HG02588 (cell line): ENCODE data around the gene POLR3B.
A peak's percentile ranks its signal among the peaks of the same experiment; 100 is the strongest.
"Not testable (repeated sequence)": the region's sequence is repeated elsewhere in the genome, so short reads cannot be mapped to it uniquely, and the experiment has no call there.

Experiments used
- ATAC-seq: cut with Tn5 transposase; IDR thresholded peaks from one replicate; pipeline ENCODE4 v1.9.1; 2021; ENCODE audit warnings: mild to moderate bottlenecking, moderate library complexity; ENCODE audit not compliant: unreplicated experiment

The POLR3B gene

DNA sequence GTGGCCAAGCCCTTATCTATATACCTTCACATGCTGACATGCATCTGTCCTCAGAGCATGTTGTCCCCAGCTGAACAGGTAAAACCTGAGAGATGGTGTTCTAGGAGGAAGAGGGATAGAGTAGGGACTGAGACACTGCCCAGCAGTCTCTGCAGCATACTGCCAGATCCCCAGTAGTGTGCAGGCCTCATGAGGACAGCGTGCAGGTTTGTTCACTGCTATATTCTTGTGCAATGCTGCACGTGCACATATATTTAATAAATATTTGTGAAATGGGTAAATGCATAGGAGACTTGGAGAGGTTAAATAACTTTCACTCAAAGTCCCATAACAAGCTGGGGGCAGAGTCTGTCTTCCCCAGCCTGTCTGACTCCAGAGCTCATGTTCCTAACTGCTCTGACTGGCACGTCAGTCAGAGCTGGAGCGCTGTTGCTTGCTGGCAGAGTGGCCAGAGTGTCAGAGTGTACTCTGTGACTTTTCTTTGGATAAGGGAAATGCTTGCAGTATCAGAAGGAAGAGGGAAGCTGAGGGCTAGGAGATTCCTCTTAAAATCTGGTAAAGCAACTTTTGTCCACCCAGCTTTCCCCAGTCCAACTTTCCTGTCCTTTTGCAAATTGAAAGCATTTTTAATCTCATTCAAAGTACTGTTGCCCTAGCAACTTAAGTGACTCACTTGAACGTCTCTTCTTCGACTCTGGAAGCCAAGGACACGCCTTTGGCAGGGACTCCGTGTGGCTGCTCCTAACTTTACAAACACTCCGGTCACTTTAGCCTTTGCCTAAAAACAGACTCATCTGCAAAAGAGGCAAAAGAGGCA is 14.9 kb upstream of the POLR3B start:
- ATAC-seq = no peak

DNA sequence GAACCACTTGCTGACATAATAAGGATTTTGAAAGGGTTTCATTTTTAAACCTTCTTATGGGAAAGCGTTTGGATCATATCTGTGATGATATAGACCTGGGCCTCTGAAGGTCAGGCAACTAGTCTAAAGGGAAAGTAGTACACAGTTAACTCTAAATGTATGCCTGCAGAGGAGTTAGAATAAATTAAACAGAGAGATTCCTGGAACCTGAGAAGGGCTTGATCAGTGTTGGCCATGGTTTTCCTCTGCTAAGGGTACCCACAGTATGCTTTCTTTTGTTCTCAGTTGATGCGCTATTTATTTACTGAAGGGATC is 14.4 kb upstream of the POLR3B start:
- ATAC-seq = no peak

DNA sequence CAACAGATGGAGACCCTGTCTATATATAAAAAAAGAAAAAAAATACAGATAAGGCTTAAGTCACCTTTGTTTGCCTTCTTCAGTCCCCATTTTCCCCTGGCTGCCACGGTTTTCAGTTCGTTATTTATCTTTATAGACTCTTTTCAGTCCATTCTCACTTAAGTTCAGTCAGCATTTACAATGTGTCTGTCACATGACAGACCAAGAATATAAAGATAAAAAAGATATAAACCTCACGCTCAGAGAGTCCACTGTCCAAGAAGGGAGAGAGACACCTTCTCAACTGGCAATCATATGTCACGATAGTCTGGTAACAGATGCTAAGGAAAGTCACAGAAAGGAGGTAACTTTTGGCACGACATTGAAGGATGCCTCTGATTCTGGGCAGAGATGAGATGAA is 13.4 kb upstream of the POLR3B start:
- no peak for ATAC-seq

DNA sequence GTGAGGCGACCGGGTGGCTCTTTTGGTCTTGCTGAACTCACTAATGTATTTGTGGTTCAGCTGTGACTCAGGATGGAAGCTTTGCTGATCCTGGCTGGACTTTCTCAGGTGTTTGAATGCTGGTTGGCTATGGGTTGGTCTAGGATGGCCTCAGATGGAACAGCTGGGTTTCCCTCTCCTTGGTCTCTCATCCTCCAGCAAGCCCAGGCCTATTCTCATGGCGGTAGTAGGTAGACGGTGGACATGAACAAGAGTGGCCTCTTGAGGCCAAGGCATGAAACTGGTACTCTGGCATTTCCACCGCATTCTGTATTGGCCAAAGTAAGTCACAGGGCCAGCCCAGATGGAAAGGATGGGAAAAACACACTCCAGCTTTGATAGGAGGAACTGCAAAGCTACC is 11.8 kb upstream of the POLR3B start:
- ATAC-seq = no peak

DNA sequence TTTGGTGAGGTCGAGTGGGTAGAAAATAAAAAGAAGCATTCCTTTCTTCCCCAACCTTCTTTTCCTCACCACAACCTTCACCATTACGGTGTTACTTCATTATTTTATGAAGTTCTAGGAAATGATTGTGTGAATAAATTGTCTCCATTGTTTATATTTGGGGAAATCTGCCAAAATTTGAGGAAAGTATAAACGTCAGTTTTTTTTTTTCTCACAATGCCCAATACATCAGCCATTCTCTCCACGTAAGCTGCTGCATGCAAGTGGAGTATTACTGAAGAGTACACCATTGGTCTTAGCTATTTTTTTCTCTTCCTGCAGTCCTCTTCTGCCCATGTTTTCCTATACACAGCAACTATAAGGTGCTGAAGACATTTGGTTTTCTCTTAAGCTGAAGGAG is 9.1 kb upstream of the POLR3B start:
- ATAC-seq = no peak

DNA sequence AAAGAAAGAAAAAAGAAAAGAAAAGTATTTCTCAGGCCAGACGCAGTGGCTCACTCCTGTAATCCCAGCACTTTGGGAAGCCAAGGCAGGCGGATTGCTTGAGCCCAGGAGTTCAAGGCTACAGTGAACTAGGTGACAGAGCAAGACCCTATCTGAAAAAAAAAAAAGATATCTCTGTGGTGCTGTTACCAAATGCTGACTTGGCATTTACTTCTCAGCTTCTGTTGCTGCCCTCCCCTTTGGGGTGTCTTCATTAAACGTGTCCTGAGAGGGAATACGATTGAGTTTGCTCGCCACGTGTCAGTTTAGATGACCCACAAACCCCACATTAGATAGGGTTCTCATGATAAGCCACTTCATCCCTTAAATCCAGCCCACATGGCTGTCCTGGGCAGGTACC is 4.4 kb upstream of the POLR3B start:
- no peak for ATAC-seq

DNA sequence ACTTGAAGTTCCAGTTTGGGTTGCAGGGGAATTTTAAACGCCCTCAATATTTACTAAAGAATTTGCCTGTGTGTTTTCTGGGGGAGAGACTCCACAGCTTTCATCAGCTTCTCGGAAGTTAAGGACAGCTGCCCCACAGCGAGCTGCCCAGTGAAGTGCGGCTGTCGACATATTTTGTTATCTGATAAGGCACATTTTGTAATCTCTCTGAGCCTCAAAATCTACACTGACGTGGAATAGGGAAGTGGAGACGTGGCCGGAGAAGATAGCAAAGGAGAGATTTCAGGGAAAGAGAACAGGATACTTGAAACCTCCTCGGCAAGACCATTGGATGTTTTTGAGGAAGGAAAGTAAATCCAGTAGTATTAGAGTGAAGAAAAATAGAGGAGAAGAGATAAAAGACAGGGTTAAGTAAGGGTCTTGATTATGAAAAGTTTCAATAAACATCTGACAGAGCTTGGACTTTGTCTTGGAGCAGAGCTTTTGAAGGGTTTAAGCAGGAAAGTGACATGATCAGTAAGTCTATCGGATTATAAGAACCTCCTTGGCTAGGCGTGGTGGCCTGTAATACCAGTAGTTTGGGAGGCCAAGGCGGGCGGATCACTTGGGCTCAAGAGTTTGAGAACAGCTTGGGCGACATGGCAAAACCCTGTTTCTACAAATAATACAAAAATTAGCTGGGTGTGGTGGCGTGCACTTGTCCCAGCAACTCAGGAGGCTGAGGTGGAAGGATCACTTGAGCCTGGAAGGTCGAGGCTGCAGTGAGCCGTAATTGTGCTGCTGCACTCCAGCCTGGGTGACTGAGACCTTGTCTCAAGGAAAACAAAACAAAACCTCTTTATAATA is 1.1 kb downstream of the POLR3B start:
- ATAC-seq = peak; percentile 3

DNA sequence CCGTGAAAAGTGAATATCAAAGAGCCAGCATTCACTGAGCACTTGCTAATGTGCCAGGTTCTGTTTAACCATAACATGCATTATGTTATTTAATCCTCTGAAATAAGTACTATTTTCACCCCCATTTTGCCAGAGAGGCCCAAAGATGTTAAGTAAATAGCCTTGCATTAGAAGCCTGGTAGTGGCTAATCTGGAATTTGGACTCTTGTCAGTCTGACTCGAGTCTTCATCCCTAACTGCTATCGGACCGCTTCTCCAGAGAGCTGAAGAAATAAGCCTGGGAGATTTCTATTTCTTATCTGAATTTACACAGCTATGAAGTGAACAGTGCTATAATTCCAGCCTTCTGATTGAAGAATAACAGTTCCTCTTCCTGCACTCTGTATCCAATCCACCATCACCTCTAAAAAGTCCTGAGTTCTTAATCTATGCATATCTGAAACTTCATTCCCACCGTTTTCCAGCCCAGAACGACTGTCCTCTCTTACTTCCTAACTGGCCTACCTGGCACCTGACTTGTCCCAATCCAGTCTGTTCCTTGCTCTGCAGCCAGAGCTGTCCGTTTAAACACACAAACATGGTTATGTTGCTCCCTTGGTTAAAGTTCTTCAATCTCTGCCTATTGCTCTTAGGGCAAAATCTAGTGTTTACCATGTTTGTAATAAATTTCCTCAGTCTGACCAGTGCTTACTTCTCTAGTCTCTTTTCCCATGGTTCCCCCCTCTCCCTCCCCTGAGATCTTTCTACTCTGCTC is 2.3 kb downstream of the POLR3B start:
- no peak for ATAC-seq

DNA sequence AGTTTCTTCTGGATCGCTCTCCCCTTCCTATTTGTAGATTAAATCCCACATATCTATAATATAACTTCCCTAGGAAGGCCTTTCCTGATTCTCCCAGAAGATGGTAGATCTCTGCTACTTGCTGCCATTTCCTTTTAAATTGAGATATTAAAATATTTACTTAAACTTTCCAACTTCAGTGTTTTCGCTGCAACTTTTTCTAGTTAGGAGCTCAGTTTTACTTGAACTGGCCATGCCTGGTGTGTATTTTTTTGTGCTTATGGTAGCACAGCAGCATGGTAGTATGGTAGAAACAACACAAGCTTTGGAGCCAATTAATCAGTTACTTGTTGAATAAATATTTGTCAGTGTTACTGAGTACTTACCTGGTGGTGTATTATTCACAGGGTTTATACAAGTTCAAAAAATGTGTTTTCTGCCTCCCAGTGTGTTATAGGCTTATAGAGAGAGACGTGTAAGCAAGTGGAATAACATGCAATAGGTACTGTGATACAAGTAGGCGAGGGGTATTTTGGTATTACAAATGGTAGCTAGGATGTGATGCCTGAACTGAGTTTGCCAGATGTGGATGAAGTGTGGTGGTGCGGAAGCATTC is 2.9 kb downstream of the POLR3B start:
- no peak for ATAC-seq

DNA sequence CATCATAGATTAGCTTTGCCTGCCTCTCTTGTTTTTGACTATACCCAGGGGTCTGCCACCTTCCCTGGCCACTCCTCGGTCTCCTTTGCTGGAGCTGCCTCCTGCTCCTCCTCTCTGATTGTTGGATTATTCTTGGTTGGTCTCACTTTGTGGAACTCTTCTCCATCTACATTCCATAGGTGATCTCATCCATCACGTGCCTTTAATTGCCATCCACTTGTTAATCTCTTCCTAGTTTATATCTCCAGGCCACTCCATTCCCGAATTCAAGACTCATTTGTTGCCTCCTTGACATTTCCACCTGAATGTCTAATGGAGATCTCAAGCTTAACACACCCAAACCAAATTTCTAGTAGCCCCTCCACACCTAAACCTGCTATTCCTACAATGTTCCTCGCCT is 5.4 kb downstream of the POLR3B start:
- ATAC-seq = no peak

DNA sequence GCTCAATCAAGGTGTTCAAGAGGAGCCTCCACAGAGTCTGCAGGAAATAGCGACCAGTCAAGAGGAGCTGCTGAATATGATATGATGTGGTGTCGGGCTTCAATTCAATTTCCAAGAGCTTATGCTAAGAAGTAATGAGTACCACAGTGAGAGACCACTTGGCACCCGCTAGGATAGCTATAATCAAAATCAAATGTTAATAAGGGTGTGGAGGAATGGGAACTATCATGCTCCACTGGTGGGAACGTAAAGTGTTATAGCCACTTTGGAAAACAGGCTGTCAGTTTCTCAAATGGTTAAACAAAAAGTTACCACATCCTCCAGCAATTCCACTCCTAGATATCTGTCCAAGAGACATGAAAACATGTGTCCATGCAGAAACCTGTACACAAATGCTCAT is 6.7 kb downstream of the POLR3B start:
- no peak for ATAC-seq

DNA sequence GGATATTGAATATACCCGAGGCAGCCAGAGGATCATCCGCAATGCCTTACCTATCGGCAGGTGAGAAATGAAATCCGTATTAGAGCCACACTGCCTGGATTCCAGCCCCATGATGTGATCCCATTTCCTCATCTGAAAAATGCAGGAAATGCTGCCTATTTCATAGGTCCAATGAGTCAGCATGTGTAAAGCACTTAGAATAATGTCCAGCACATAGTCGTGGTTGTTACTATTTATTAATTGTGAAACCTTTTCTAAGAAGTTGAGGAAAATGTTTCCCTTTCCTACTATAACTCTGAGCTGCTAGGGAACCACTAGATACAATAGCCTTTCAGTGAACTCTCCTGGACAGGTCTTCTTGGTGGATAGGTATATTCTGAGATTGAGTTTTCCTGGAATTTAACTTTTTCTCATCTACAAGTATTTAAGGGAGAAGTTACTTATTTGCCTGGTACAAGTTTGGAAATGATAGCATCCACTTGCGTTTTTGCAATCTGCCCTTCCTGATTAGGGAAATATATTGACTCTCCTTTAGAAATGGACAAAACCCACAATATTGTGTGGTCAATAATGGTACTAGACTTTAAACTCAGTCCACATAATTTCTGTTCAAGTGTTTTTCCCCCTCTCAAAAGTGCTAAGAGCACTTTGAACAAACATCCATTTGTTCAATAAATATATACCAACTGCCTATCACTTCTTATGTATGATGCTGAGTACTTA is 12.2 kb downstream of the POLR3B start:
- ATAC-seq = no peak

DNA sequence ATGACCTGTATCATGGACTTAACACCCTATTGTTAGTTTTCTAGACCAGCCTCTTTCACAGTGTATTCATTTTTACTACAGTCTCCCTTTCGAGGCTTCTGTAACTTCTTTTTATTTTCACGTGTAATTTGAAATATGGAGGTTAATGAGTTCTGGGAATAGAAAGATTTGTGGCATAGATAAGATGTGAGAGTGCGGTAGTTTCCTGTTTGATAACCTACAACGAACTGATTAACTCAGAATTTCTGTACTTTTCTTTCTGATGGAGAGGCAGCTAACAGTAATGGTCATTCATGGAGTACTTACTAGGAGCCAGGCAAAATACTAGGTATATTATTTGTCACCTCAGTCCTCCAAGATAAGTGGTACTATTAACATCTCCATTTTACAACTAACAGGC is 21.2 kb downstream of the POLR3B start:
- ATAC-seq = no peak

DNA sequence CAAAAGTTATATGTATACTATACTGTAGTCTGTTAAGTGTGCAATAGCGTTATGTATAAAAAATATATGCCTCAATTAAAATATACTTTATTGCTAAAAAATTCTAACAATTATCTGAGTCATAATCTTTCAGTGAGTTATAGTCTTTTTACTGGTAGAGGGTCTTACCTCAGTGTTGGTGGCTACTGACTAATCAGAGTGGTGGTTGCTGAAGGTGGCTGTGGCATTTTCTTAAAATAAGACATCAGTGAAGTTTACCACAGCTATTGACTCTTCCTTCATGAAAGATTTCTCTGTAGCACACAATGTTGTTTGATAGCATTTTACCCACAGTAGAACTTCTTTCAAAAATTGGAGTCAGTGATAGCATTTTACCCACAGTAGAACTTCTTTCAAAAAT is 23.4 kb downstream of the POLR3B start:
- ATAC-seq = no peak

DNA sequence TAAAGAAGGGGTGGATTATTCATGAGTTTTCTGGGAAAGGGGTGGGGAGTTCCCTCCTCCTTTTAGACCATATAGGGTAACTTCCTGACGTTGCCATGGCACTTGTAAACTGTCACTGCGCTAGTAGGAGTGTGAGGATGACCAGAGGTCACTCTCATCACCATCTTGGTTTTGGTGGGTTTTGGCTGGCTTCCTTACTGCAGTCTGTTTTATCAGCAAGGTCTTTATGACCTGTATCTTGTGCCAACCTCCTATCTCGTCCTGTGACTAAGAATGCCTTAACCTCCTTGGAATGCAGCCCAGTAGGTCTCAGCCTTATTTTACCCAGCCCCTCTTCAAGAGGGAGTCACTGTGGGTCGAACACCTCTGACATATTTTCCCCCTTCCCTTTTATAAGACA is 24.3 kb downstream of the POLR3B start:
- not testable (repeated sequence) for ATAC-seq

DNA sequence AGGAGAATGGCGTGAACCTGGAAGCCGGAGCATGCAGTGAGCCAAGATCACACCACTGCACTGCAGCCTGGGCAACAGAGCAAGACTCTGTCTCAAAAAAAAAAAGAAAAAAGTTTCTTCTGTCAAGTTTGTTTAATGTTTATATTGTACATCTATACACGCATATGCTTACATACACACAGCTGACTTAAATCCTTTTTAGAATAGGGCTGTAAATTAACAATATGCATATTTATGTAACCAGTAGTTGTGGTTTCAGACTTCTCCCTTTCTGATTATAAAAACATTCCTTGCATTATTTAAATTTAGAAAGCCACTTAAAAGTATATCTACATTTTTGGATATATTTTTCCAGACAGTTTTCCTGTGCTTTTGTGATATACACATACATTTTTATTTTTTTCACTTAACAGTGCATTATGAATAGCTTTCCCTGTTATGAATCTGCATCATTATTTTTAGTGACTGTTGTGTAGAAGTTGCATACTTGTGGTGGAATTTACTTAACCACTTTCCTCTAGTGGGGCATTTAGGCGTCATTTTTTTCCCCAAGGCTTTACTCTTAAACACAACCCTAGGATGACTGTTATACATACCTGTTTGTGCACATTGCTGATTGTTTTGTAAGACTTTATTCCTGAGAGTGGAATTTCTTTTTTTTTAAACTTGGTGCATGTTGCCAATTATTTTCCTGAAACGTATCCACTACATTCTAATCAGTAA is 29.4 kb downstream of the POLR3B start:
- no peak for ATAC-seq

DNA sequence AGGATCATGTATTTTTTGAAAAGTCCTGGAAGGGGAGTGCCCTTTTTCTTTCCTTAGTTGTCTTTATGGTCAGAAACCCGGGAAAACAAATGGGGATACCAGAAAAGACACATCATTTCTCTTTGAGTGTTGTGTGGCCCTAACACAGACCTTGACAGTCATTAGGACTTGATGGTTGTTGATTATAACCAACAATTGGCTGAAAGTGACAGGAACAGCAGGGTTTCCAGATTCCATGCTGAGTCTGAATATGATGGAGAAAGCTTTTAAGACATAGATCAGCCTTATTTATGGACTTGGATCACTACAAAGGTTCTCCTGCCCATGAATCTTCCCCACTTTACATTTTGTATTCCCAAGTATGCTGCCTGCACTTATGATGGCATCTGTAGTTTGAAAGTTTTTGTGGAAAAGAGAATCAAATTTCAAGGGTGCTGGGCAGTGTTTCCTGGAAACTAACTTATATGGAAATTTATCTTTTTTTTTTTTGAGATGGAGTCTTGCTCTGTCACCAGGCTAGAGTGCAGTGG is 30.4 kb downstream of the POLR3B start:
- no peak for ATAC-seq

DNA sequence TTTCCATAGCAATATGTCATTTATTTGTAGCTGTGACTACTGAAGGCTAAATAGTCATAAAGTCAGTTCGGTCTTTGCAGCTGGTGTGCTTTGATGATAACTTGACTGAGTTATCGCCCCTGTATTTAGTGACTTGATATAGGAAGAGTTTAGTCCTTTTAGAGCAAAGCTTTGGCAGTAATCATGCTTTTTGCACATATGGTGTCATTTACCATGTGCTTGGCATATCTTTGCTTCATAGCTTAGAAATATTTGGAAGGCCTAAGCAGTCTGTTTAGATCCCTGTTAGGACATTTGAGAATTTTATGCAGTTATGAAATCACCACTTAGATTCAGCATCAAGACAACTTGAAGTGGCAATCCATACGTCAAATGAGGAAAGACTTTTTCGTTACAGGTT is 31.6 kb downstream of the POLR3B start:
- ATAC-seq = no peak

DNA sequence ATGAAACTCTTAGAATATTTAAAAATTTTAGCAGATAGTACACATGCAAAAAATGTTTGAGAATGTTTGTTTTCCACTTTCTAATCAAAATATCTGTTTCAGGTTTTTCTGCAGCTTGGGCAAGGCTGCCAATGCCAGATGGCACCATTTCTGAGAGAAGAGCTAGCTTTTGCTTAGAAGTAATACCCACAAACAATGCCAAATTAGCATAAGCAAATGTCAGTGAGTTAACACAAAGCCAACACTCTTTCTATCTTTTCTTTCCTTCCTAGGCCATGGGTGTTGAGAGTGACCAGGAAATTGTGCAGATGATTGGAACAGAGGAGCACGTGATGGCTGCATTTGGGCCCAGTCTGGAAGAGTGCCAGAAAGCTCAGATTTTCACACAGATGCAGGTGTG is 35.2 kb downstream of the POLR3B start:
- no peak for ATAC-seq

DNA sequence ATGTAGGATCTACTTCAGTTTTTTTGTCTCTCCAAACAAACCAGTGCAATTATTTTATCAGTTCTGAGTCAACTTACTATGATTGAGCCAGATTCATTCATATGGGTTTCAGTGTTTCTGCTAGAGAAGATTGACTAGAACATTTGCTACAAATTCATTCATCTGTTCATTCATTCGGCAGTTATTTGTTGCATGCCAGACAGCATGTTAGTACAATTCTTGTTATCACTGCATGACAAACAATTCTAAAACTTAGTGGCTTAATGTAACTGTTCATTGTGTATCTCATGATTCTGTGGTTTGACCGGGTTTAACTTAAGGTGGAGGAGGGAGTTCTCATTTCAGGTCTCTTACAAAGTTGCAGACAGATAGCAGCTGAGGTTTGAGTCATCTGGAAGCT is 52.3 kb downstream of the POLR3B start:
- no peak for ATAC-seq
